AG20443 (cell line): ENCODE results near the gene CBLN3.

ENCODE experiments used
- DNase-seq: peaks from one replicate; pipeline ENCODE4 v3.0.0; 2012; ENCODE audit warnings: low spot score, mixed read lengths

CBLN3 gene

GRCh38 chr14:24425704-24426103 lies 3.8 kb downstream of the CBLN3 start:
- peak; percentile 64 for DNase-seq

- DNase-seq, result no peak
Observed at GRCh38 chr14:24422694-24423601, 6.5 kb downstream of the CBLN3 start.

- DNase-seq, result no peak
Observed at GRCh38 chr14:24422261-24422660, 7.2 kb downstream of the CBLN3 start.

GRCh38 chr14:24418492-24418873 lies 11.0 kb downstream of the CBLN3 start:
- no peak for DNase-seq

- no peak for DNase-seq
Observed at GRCh38 chr14:24417832-24418491, 11.5 kb downstream of the CBLN3 start.

- no peak for DNase-seq
Observed at GRCh38 chr14:24416932-24417619, 12.4 kb downstream of the CBLN3 start.

GRCh38 chr14:24416254-24416931 lies 13.1 kb downstream of the CBLN3 start:
- no peak for DNase-seq

GRCh38 chr14:24415421-24416253 lies 13.8 kb downstream of the CBLN3 start:
- DNase-seq, result no peak

GRCh38 chr14:24414732-24415420 lies 14.6 kb downstream of the CBLN3 start:
- no peak for DNase-seq

- no peak for DNase-seq
Observed at GRCh38 chr14:24414077-24414476, 15.4 kb downstream of the CBLN3 start.

GRCh38 chr14:24411443-24412389 lies 17.8 kb downstream of the CBLN3 start:
- peak; percentile 76 for DNase-seq

- DNase-seq, result no peak
Observed at GRCh38 chr14:24409956-24410355, 19.5 kb downstream of the CBLN3 start.

GRCh38 chr14:24409192-24409591 lies 20.3 kb downstream of the CBLN3 start:
- no peak for DNase-seq

GRCh38 chr14:24408764-24409163 lies 20.7 kb downstream of the CBLN3 start:
- DNase-seq, result no peak

GRCh38 chr14:24407608-24408325 lies 21.7 kb downstream of the CBLN3 start:
- no peak for DNase-seq

- no peak for DNase-seq
Observed at GRCh38 chr14:24406416-24406815, 23.1 kb downstream of the CBLN3 start.

GRCh38 chr14:24404814-24405213 lies 24.7 kb downstream of the CBLN3 start:
- no peak for DNase-seq

- peak; percentile 43 for DNase-seq
Observed at GRCh38 chr14:24403294-24403998, 26.0 kb downstream of the CBLN3 start.
